RWPE2 (cell line): ENCODE measurements around the gene GALE.

ENCODE experiments used
- ATAC-seq: fragments of 200-7000 bp; cut with Tn5 transposase; 3 replicates; pipeline ENCODE4 v1.9.1; 2021; ENCODE audit warnings: low read depth
- DNase-seq: peaks from one replicate; pipeline ENCODE4 v3.0.0-alpha.2; 2020; ENCODE audit warnings: low spot score
- H3K27ac ChIP-seq: fragments of 450-650 bp; 2 replicates; pipeline ENCODE4 v1.5.1; 2017; ENCODE audit warnings: mild to moderate bottlenecking; ENCODE audit not compliant: poor library complexity, severe bottlenecking
- H3K27me3 ChIP-seq: fragments of 250-450 bp; sonication (Bioruptor Pico); 2 replicates; pipeline ENCODE4 v1.5.1; 2021; ENCODE audit warnings: mild to moderate bottlenecking, moderate library complexity; ENCODE audit not compliant: insufficient read depth, poor library complexity, severe bottlenecking
- H3K36me3 ChIP-seq: fragments of 250-450 bp; sonication (Bioruptor Pico); 2 replicates; pipeline ENCODE4 v1.5.1; 2020; ENCODE audit warnings: low read depth, mild to moderate bottlenecking, moderate library complexity
- H3K4me1 ChIP-seq: fragments of 250-450 bp; sonication (Bioruptor Pico); 2 replicates; pipeline ENCODE4 v1.5.1; 2021; ENCODE audit warnings: mild to moderate bottlenecking, moderate library complexity; ENCODE audit not compliant: insufficient read depth, poor library complexity, severe bottlenecking
- H3K4me3 ChIP-seq: fragments of 250-450 bp; sonication (Bioruptor Pico); 2 replicates; pipeline ENCODE4 v1.5.1; 2021; ENCODE audit warnings: mild to moderate bottlenecking, moderate library complexity; ENCODE audit not compliant: severe bottlenecking
- H3K9me3 ChIP-seq: fragments of 250-450 bp; sonication (Bioruptor Pico); 2 replicates; pipeline ENCODE4 v1.5.1; 2021; ENCODE audit warnings: mild to moderate bottlenecking, moderate library complexity; ENCODE audit not compliant: severe bottlenecking
- TF ChIP-seq, protein P1 (sequence below): fragments of 450-650 bp; IDR thresholded peaks from one replicate; pipeline ENCODE4 v1.5.1; 2017; ENCODE audit warnings: mild to moderate bottlenecking, moderate library complexity; ENCODE audit not compliant: poor library complexity, severe bottlenecking

Gene GALE

GRCh38 chr1:23809751-23810171, 9.2 kb upstream of the GALE start:
- DNase-seq, result no peak
- Histone ChIP-seq H3K4me3 (no peak overlapping the region), H3K27ac (no peak overlapping the region), H3K27me3 (no peaks in the 10 kb centered on the region), H3K9me3 (no peaks in the 10 kb centered on the region), H3K4me1 (no peaks in the 10 kb centered on the region), H3K36me3 (peaks cover 19% of the 10 kb centered on the region)
- TF ChIP-seq, protein P1, sequence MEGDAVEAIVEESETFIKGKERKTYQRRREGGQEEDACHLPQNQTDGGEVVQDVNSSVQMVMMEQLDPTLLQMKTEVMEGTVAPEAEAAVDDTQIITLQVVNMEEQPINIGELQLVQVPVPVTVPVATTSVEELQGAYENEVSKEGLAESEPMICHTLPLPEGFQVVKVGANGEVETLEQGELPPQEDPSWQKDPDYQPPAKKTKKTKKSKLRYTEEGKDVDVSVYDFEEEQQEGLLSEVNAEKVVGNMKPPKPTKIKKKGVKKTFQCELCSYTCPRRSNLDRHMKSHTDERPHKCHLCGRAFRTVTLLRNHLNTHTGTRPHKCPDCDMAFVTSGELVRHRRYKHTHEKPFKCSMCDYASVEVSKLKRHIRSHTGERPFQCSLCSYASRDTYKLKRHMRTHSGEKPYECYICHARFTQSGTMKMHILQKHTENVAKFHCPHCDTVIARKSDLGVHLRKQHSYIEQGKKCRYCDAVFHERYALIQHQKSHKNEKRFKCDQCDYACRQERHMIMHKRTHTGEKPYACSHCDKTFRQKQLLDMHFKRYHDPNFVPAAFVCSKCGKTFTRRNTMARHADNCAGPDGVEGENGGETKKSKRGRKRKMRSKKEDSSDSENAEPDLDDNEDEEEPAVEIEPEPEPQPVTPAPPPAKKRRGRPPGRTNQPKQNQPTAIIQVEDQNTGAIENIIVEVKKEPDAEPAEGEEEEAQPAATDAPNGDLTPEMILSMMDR, result peak; percentile 84
- peak; percentile 75 for ATAC-seq

DNA sequence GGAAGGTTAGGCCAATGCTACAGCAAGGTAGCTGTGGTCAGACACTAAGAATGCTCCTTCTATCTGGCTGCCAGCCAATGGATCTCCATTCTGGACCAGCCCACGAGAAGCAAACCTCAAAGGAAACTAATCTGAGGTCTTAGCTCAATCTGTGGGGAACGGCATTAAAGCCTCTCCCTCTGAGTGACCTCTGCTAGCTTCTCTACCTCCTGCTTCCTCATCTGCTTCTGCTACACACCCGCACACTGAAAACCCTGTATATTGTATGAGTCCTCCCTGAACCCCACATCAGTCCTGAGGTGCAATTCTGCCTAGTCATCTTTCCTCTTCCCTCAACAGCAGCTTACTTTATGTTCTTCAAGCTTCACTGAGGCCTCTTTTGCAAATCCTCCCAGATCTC, 6.9 kb upstream of the GALE start:
- Histone ChIP-seq H3K4me3 (no peak overlapping the region), H3K27me3 (no peaks in the 10 kb centered on the region), H3K9me3 (no peaks in the 10 kb centered on the region), H3K27ac (no peak overlapping the region), H3K4me1 (no peaks in the 10 kb centered on the region), H3K36me3 (peaks cover 8% of the 10 kb centered on the region; the same call in 1 of the 2 replicates)
- TF ChIP-seq, protein P1, result no peak
- DNase-seq (no peak), ATAC-seq (no peak)

GRCh38 chr1:23806280-23806679, 5.7 kb upstream of the GALE start:
- H3K36me3 ChIP-seq, result 0 out of 2 replicates have a peak, but pooled peaks cover 7% of the 10 kb centered on the region
- H3K4me3 ChIP-seq, result no peak overlapping the region
- DNase-seq, result no peak
- no peak for ATAC-seq
- H3K27me3 ChIP-seq, result no peaks in the 10 kb centered on the region
- H3K4me1 ChIP-seq, result no peaks in the 10 kb centered on the region
- no peak overlapping the region for H3K27ac ChIP-seq
- TF ChIP-seq, protein P1, result no peak
- no peaks in the 10 kb centered on the region for H3K9me3 ChIP-seq

DNA sequence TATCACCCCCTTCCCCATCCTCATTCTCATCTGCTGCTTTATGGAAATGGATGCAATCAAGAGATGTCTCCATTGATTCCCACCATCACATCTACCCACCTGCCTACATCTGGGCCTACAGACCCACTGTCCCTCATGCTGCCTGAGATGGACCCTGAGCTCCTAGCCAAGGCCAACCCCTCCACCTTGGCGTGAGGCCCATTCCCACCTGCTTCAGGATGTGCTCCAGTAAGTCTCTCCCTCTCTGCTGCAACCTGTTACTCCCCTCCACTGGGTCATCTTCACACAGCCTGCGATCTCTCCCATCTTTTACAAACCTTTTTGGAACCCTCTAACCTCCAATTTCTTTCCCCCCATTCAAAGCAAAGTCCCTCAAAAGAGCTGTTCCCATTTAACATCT, 4.5 kb upstream of the GALE start:
- no peak for ATAC-seq

More for the DNA sequence above, 4.5 kb upstream of the GALE start:
- TF ChIP-seq, protein P1, result no peak
- H3K27me3 ChIP-seq, result no peaks in the 10 kb centered on the region
- DNase-seq, result no peak
- no peak overlapping the region for H3K4me3 ChIP-seq
- H3K9me3 ChIP-seq, result no peaks in the 10 kb centered on the region
- no peak overlapping the region for H3K27ac ChIP-seq
- no peaks in the 10 kb centered on the region for H3K4me1 ChIP-seq
- 0 out of 2 replicates have a peak, but pooled peaks cover 7% of the 10 kb centered on the region for H3K36me3 ChIP-seq
